ENCODE results near the gene CTTN.
"Not testable (repeated sequence)": the region's sequence is repeated elsewhere in the genome, so short reads cannot be mapped to it uniquely, and the experiment has no call there.

Gene CTTN

DNA sequence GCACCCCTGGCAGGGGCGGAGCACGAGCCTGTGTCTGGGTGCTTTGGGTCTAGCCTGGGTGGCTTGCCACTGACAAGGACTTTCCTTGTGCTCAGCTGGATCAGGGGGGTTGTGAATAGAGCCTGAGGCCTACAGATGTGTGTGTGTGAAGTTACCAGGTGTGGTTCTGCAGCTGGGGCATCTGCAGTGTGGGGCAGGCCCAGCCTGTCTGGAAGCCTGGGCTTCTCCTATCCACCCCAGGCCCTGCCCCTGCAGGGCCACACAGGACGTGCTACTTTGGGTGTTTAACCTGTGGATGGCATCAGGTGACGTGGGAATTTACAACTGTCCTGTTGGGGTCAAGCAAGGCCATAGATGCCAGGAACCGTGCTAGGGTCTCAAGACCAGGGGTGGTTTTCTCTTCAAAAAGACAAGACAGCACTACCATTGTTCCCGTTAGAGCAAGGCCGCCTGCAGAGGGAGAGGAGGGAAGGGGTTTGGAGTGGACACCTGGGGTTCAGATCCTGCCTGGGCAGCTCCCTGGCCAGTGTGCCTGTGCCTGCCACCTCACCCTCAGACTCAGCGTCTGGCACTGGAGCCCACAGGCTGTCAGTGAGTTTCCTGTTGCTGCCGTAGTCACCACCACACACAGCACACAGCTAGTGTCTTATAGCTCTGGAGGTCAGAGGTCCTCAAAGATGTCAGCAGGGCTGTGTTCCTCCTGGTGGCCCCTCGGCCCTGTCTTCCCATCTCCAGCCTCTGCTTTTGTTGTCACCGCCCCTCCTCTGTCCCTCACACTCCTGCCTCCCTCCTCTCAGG is 31.6 kb downstream of the CTTN start:
- DNase-seq = no peak

DNA sequence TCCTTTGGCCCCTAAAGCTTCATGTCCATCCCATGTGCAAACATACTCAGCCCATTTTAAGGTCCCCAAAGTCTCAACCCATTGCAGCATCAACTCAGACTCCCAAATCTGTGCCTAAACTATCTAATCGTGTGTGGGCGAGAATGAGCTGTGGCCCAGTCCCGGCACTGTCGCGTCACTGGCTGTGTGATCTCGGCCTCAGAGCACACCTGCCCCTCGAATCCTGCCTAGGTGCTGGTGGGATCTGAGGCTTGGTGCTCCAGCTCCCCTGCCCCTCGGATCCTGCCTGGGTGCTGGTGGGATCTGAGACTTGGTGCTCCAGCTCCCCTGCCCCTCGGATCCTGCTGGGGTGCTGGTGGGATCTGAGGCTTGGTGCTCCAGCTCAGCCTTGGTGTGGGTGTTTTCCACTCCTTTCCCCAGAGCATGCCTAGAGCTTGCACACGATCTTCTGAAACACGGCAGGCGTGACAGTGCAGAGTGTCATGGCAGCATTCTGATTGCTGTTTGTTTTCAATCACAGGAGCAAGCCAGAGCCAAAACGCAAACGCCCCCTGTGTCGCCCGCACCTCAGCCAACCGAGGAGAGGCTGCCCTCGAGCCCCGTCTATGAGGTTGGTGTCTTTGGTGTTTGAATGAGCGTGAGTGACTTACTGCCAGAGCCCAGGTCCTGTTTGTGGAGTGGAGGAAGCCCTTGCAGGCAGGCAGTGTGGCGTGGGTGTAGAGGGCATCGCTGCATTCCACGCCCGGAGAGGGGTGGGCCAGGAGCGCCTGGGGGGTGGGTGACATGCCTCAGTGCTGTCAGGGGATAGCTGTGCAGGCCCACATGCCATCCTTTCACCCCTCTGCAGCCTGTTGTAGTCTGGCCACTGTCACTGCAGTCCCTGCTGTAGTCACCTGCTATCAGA is 32.6 kb downstream of the CTTN start:
- no peak for DNase-seq

DNA sequence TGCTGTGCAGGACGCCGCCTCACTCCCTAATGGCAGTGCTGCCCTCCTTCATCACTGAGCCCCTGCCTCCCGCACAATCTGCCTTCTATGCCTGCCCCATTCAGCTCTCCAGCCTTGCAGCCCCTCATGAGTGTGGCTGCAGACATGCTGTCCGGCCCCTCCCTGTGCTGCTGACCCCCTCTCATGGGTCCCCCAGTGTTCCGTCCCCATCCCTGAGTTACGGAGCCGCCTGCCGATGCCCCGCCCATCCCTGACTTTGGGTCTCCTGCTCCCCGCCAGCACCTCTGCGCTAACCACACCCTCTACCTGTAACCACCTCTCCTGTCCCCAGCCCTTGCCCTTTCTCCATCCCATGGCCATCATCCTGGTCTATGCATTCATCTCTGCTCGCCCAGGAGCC is 33.3 kb downstream of the CTTN start:
- DNase-seq = no peak

DNA sequence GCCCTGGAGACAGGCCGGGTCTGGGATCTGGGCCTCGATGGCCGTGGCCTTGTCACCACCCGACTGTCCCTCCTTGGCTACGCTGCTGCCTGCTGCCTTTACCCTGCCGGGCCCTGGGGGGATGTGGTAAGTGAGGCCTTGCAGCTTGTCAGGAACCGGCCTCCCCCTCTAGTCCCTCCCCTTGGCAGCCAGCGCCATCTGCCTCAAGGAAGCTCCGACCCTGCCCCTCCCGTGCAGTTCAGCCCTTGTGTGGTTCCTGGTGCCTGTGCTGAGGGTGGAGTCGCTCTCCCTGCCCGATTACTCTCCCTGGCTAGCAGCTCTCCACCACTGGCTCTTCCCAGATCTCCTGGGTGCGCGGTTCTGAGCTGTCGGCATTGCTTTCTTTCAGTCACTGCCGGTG is 33.7 kb downstream of the CTTN start:
- no peak for DNase-seq

DNA sequence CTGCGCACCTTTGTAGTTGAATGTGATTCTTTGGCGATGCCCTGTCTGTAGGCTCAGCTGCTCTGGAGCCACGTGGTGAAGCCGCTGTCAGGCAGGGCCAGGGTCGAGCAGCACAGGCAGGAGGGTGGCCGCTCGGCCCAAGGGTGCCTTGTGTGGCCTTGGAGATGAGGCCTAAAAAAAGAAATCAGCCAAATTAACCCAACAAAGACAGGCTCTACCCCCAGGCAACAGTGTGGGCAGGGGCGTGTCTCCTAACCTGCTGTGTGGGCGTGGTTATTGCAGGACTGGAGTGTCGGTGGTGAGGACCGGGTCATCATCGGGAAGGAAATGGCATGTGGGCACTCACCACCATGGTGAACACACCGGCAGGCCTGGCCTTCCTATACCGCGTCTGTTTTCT is 34.3 kb downstream of the CTTN start:
- DNase-seq = no peak

DNA sequence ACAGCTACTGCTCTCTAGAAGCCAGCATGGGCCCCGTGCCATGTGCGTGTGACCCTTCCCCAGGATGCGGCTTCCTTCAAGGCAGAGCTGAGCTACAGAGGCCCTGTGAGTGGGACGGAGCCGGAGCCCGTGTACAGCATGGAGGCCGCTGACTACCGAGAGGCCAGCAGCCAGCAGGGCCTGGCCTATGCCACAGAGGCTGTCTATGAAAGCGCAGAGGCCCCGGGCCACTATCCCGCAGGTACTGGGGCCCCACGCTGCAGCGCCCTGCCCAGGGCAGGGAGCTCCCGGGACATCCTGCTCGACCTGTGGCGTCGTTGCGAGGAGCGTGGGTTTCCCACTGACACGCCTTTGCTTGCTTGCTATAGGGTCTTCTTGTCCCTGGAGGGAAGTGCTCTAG is 34.7 kb downstream of the CTTN start:
- DNase-seq = no peak

DNA sequence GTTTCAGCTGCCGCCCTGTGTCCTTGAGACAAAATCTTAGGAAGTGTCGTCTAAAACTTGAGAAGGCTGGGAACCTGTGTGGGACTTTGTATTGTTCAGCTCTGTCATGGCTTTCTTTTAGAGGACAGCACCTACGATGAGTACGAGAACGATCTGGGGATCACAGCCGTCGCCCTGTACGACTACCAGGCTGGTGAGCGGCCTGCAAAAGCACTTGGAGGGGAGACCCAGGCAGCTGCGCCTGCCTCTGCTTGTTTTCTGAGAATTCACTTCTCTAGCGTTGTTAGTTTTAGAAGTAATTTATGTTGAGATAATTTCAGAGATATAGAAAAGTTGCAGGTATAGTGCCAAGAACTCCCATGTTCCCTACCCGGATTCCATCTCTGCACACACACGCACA is 35.2 kb downstream of the CTTN start:
- DNase-seq = no peak

DNA sequence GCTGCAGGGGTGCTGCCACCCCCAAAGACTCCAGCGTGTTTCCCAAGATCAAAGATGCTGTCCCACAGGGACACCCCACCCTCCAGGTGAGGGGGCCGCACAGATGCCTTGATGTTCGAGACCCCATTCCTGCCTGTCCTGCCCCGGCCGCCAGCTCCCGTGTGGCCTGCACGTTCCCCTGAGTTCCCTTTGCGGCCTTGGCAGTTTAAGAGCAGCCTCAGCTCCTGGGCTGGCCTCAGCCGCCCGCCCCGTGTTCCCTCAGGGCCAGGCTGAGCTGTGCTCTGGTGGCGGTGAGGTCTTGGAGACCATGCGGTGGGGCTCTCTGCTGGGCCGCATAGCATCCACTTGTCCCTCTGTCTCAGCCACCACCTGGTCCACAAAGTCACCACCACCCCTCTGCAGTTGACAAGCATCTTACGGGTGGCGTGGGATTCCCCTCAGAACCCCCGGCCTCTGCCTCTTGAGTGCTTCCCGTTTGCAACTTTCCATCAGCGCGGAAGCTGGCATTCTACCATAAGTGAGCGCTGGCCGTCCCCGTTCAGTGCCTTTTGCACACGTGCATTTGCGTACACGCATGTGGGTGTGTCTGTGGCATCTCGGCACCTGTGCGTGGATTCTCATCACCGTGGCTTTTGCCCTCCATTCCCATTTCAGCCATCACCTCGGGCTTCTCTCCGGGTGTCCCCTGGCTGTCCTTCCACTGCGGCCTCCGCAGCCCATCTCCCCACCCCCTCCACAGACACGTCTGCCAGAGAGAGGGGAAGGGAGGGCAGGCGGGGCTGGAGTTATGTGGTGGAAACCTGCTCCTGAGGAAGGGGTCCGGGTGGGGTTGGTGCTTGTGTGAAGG is 35.9 kb downstream of the CTTN start:
- no peak for DNase-seq

DNA sequence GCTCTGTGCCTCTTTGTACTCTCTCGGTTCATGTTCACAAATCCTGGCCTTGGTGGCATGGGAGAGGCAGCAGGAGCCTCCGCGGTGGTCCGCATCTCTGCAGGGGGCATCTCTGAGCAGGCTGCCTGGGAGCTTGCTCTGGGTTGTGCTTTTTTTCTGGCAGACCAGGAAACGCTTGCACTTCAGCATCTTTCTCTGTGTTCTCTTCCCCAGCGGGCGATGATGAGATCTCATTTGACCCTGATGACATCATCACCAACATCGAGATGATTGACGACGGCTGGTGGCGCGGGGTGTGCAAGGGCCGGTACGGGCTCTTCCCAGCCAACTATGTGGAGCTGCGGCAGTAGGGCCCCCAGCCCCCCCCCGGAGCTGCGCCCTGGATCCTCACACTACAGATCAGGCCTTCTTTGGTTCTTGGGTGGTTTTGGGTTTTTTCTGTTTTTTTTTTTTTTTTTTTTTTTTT is 36.5 kb downstream of the CTTN start:
- DNase-seq = no peak

DNA sequence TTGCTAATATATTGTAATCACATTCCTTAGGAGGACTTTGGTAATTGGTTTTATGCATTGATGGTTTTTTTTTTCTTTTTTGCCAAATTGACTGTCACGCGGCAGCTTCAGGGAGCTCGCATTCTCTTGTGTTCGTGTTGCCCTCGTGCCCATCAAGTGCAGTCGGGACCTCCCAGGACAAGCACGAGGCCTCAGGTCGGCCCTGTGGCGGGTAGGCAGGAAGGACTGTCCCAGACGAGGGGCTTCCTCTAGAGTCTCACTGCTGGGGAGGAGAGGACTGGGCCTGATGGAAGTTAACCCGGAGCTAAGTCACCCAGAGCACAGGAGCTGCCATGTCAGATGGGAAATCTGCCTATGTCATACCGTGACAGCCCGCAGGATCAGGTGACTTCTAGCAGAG is 37.0 kb downstream of the CTTN start:
- DNase-seq = no peak

DNA sequence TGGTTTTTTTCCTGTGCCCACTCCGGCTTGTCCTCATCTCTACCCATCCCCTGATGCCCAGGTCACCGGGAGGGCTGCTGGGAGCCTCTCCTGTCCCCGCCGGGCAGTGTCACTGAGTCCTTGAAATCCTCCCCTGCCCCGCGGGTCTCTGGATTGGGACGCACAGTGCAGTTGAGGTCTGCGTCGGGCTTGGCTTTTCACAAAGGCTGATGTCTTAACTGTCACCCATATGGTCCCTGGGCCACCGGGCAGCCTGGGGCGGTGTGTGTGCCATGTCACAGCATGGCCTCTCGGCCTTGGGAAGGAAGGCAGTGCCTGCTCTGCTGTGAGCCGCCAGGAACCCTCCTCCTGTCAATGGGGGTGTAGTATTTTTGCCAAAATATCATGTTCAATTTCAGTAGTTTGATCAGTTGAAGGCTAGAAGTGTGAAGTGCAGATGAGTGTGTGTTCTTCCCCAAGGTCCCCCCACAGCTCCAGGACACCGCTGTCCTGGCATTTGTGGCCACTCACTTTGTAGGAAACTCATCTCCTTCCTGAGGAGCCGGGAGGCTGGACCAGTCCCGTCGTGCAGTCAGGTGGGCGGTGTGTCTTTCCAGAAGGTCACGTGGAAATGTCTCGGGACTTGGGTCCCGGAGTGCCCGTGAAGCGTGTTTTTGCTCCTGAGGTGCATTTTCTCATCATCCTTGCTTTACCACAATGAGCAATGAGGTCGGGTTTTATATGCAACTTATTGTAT is 37.6 kb downstream of the CTTN start:
- no peak for DNase-seq

DNA sequence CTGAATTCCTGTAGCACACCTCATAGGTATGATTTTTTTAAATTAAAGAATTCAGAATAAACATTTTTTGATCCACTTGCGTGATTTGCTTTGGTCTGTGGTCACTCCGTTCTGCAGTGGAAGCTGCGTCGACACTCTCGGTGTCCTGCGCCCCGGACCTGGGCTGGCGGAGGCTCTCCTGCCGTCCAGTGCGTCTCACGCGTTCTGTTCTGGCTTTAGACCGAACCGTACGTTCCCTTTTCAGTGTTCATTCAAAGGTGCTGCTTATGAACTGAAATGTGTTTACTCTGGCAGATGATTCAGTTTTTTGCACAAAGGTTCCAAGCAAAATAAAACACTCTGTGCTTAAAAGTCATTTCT is 38.2 kb downstream of the CTTN start:
- DNase-seq = no peak

DNA sequence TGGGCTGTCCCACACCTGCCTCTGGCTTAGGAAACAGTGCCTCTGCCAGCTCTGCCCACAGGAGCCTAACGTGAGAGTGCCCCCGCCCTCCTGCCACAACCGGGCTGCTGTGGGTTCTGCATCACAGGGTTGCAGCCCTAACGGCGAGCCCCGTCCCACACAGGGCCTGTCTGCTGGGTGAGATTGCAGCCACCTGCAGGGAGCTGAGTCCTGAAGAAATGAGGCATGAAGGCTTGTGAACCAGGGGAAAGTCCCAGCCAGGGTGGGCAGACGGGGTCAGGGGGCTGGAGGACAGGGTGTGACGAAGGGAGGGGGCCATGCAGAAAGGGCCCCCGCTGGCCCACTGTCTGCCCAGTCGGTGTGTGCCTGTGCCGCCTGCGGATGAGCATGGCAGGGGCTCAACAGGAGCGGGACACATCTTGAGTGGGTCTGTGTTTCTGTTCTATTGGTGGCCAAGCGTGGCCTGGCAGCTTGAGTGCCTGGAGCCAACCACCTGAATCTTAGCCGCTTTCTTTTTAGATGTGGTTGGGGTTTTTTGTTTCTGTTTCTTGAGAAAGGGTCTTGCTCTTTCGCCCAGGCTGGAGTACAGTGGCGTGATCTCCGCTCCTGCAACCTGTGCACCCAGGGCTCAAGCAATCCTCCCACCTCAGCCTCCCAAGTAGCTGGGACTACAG is 38.9 kb downstream of the CTTN start:
- DNase-seq = no peak

DNA sequence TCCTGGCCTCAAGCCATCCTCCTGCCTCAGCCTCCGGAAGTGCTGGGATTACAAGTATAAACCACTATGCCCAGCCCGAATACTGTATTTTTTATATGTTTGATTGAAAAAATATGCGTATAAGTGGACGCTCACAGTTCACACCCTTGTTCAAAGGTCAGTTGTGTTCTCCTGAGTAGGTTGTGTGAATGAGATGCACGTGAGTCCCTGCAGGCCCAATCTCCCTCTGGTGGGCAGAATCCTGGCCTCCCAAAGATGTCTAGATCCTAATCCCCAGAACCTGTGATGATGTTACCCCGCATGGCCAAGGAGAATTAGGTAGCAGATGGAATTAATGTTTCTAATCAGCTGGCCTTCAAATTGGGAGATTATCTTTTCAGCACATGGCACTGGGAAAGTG is 41.9 kb downstream of the CTTN start:
- DNase-seq = no peak

DNA sequence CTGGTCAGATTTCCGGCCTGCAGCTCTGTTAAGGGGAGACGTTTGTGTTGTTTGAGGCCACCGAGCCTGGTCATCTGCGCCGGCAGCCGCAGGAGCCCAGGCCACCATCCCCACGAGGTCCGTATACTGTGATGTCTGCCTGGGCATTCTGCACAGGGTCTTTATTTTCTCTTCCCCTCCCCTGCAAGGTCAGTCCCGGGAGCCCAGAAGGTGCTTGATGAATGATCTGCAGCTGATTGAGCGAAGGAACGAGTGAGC is 45.4 kb downstream of the CTTN start:
- DNase-seq = no peak

DNA sequence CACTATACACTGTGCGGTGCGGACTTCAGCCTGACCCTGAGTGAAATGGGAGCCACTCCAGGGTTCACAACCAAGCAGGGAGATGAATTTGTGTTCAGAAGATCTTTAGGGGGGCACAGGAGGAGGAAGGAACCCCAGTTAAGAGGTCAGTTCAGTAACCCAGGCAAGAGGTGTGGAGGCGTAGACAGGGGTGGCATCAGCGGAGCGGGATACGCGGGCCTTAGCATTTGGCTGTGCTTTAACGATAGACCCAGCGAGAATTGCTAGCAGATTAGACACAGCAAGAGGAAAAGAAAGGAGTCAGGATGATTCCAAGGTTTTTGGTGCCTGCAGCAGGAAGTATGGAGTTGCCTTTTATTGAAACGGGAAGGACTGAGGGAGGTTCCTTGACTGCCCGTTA is 46.8 kb downstream of the CTTN start:
- no peak for DNase-seq

DNA sequence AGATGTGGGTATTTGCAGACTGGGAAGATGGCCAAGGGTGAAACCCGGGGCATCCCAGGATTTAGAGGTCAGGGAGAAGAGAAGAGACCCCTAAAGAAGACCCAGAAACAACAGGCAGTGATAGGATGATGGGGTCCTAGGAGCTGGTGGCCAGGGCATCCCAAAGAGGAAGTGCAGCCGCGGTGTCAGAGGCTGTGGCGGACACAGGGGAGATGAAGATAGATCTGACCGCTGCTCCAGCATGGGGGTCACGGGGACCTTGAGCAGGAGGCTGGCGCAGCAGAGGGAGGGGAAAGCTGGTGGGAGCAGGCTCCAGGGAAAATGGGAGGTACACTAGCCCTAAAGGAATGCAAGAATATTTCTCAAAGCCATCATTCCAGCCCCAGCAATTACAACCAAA is 47.3 kb downstream of the CTTN start:
- peak; percentile 12 for DNase-seq

DNA sequence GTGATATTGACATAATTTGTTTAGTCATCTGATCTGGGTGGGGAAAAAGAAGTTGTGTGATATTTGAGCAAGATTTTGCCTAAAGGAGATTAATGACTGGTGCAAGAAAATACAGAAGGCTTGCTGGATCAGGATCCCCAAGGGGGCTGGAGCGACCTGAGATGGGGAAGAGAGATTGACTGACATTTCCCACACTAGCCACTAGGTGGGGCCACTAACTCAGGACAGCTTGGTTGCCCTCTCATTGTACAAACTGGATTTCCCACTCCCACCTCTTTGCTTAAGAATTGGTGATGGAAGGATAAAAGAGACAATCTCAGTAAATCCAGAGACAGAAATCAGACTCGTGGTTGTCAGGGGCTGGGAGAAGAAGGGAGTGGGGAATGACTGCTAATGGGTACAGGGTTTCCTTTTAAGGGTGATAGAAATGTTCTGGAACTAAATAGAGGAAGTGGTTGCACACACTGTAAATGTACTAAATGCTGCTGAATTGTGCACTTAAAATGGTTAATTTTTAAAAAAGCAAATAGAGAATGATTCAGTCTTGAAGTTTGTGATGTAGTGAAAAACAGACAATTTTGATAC is 50.7 kb downstream of the CTTN start:
- no peak for DNase-seq

DNA sequence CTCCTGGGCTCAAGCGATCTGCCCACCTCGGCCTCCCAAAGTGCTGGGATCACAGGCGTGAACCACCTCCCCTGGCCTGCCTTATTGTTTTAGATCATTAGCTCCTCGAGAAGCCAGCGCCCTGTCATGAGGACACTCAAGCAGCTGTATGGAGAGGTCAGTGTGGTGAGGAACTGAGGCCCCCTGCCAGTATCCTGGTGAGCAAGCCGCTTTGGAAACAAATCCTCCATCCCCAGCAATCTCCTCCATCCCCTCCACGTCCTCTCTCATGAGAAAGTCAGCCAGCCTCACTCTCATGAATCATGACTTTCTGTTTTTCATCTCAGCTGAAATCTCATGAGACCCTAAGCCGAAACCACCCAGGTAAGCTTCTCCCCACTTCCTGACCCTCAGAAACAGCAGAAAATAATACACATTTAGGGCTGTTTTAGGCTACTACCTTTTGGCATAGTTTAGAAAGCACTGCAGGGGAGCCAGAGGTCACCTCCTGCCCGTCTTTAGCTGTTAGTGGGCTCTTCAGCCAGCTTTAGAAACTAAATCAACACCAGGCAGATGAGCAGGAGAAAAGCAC is 56.0 kb downstream of the CTTN start:
- DNase-seq = no peak

DNA sequence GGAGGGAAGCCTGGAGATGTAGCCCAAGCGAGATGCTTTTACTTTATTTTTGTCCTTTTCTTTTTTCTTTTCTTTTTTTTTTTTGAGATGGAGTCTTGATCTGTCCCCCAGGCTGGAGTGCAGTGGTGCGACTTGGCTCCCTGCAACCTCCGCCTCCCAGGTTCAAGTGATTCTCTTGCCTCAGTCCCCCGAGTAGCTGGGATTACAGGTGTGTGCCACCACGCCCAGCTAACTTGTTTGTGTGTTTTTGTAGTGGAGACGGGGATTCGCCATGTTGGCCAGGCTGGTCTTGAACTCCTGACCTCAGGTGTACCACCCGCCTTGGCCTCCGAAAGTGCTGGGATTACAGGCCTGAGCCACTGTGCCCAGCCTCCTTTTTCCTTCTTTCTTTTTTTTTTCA is 56.5 kb downstream of the CTTN start:
- not testable (repeated sequence) for DNase-seq

DNA sequence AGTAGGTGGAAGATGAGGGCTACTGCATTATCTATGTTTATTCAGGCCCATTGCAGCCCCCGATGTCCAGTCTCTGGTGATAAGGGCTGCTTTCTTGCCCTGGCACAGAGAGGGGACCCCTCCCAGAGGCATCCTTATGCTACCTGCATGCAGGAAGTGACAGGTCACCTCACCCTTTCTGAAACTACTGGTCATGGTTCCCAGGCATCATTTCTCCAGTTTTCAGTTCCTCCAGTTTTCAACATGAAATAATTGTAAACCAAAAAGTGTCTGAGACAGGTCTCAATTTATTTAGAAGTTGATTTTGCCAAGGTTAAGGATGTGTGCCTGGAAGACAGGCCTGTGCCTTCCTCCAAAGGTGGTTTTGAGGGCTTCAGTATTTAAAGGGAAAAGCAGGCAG is 57.0 kb downstream of the CTTN start:
- no peak for DNase-seq

All from fibroblast of skin of right biceps (primary cell).